SKM-1 (cell line): ENCODE measurements around the gene KRT23.
"Not testable (repeated sequence)": the region's sequence is repeated elsewhere in the genome, so short reads cannot be mapped to it uniquely, and the experiment has no call there.

Experiments
- DNase-seq: peaks from one replicate; lab custom pipeline; 2025; ENCODE audit not compliant: unreplicated experiment; lab: John Stamatoyannopoulos, UW

KRT23 gene

GRCh38 chr17:40950176-40950575, 12.7 kb upstream of the KRT23 start:
- no peak for DNase-seq

GRCh38 chr17:40949418-40949817, 12.0 kb upstream of the KRT23 start:
- DNase-seq, result no peak

- DNase-seq, result no peak
Observed at GRCh38 chr17:40947929-40948328, 10.5 kb upstream of the KRT23 start.

GRCh38 chr17:40945414-40945813, 8.0 kb upstream of the KRT23 start:
- no peak for DNase-seq

GRCh38 chr17:40944531-40944930, 7.1 kb upstream of the KRT23 start:
- DNase-seq, result no peak

- DNase-seq, result no peak
Observed at GRCh38 chr17:40942553-40942952, 5.1 kb upstream of the KRT23 start.

GRCh38 chr17:40940266-40940665, 2.8 kb upstream of the KRT23 start:
- DNase-seq, result no peak

- no peak for DNase-seq
Observed at GRCh38 chr17:40938981-40939380, 1.5 kb upstream of the KRT23 start.

- DNase-seq, result no peak
Observed at GRCh38 chr17:40936976-40937375, 470 bp downstream of the KRT23 start.

GRCh38 chr17:40936437-40936971, 942 bp downstream of the KRT23 start:
- no peak for DNase-seq

GRCh38 chr17:40935624-40936023, 1.8 kb downstream of the KRT23 start:
- DNase-seq, result no peak

- DNase-seq, result no peak
Observed at GRCh38 chr17:40932608-40933007, 4.8 kb downstream of the KRT23 start.

- DNase-seq, result no peak
Observed at GRCh38 chr17:40931311-40931710, 6.1 kb downstream of the KRT23 start.

GRCh38 chr17:40926341-40926740, 11.1 kb downstream of the KRT23 start:
- no peak for DNase-seq

- no peak for DNase-seq
Observed at GRCh38 chr17:40922239-40922638, 15.2 kb downstream of the KRT23 start.

- DNase-seq, result no peak
Observed at GRCh38 chr17:40921026-40921425, 16.4 kb downstream of the KRT23 start.

- DNase-seq, result not testable (repeated sequence)
Observed at GRCh38 chr17:40917116-40917515, 20.3 kb downstream of the KRT23 start.

- no peak for DNase-seq
Observed at GRCh38 chr17:40916366-40916765, 21.1 kb downstream of the KRT23 start.

- DNase-seq, result no peak
Observed at GRCh38 chr17:40915721-40916256, 21.7 kb downstream of the KRT23 start.

- DNase-seq, result no peak
Observed at GRCh38 chr17:40915199-40915661, 22.2 kb downstream of the KRT23 start.

GRCh38 chr17:40914075-40914855, 23.2 kb downstream of the KRT23 start:
- no peak for DNase-seq

GRCh38 chr17:40912486-40913210, 24.8 kb downstream of the KRT23 start:
- DNase-seq, result no peak
